ENCODE results near the gene RNF150.

RNF150 gene

DNA sequence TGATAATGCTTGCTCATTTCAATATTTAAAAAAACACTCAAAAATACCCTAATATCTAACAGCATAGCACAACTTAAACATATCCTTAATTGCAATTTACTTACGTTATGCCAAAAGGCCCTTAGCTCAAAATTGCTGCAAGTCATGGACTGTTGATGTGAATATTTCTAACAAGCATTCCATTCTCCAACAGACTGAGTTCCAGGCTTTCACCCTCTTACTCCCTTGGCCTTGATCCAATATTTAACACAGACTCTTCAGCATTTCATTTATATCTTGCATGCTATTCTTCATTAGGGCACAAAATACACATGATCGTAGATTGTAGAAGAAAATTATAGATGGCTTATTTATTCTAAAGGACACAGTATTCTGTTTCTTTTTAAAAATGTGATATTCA lies 96.5 kb downstream of the RNF150 start:
- Histone ChIP-seq H3K9ac (ENCODE audit: low read depth, low read length, poor library complexity, severe bottlenecking) (no peak overlapping the region), H3K4me3 (ENCODE audit: low read length, poor library complexity, severe bottlenecking) (no peak overlapping the region), H3K79me2 (ENCODE audit: insufficient read depth, low read length) (no peaks in the 10 kb centered on the region), H3K4me2 (ENCODE audit: low read depth, low read length, poor library complexity, severe bottlenecking) (no peak overlapping the region), H4K20me1 (ENCODE audit: insufficient read depth, low read length, poor library complexity, severe bottlenecking) (no peaks in the 10 kb centered on the region), H3K4me1 (ENCODE audit: insufficient read depth, low read length, poor library complexity, severe bottlenecking) (peaks cover 4% of the 10 kb centered on the region), H2AFZ (ENCODE audit: low read length) (no peak overlapping the region), H3K27me3 (ENCODE audit: insufficient read depth, low read length, poor library complexity, severe bottlenecking) (no peaks in the 10 kb centered on the region), H3K9me3 (ENCODE audit: insufficient read depth, low read depth, low read length) (peaks cover 7% of the 10 kb centered on the region; the same call in 1 of the 2 replicates), H3F3A (ENCODE audit: low read depth) (no peaks in the 10 kb centered on the region), H3K36me3 (ENCODE audit: insufficient read depth, low read length) (no peaks in the 10 kb centered on the region), H3K9me2 (replicated peaks; ENCODE audit: low read depth, low read length) (no peaks in the 10 kb centered on the region)
- TF ChIP-seq EZH2phosphoT487 (IDR thresholded peaks at IDR 0.05; ENCODE audit: borderline replicate concordance), result no peak
- TF ChIP-seq, protein P1, sequence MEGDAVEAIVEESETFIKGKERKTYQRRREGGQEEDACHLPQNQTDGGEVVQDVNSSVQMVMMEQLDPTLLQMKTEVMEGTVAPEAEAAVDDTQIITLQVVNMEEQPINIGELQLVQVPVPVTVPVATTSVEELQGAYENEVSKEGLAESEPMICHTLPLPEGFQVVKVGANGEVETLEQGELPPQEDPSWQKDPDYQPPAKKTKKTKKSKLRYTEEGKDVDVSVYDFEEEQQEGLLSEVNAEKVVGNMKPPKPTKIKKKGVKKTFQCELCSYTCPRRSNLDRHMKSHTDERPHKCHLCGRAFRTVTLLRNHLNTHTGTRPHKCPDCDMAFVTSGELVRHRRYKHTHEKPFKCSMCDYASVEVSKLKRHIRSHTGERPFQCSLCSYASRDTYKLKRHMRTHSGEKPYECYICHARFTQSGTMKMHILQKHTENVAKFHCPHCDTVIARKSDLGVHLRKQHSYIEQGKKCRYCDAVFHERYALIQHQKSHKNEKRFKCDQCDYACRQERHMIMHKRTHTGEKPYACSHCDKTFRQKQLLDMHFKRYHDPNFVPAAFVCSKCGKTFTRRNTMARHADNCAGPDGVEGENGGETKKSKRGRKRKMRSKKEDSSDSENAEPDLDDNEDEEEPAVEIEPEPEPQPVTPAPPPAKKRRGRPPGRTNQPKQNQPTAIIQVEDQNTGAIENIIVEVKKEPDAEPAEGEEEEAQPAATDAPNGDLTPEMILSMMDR (conservative IDR thresholded peaks at IDR 0.05; ENCODE audit: low read length), result no peak

DNA sequence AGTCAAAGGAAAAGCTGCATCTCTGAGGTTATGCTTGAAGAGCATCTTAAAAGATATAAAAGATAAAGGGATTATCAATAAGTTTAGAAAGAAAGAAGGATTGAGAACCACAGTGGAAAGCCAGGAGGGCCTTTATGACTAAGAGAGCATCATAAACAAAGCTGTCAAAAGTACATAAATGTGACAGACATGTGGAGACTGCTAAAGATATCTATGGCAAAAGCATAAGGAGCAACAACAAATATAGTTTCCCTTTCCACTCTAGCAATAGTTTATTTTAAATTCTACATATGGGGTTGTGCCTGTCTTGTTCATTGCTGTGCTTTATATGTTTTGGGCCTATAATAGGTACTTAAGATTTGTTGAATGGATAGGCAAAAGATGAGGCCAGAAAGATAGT lies 97.3 kb downstream of the RNF150 start:
- H3K4me1 ChIP-seq (ENCODE audit: insufficient read depth, low read length, poor library complexity, severe bottlenecking), result peaks cover 4% of the 10 kb centered on the region
- H3K4me3 ChIP-seq (ENCODE audit: low read length, poor library complexity, severe bottlenecking), result no peak overlapping the region
- no peak overlapping the region for H3K4me2 ChIP-seq (ENCODE audit: low read depth, low read length, poor library complexity, severe bottlenecking)
- no peak overlapping the region for H2AFZ ChIP-seq (ENCODE audit: low read length)
- H3K9me3 ChIP-seq (ENCODE audit: insufficient read depth, low read depth, low read length), result peaks cover 7% of the 10 kb centered on the region; the same call in 1 of the 2 replicates
- no peaks in the 10 kb centered on the region for H3F3A ChIP-seq (ENCODE audit: low read depth)
- H3K27me3 ChIP-seq (ENCODE audit: insufficient read depth, low read length, poor library complexity, severe bottlenecking), result no peaks in the 10 kb centered on the region
- H3K79me2 ChIP-seq (ENCODE audit: insufficient read depth, low read length), result no peaks in the 10 kb centered on the region
- TF ChIP-seq, protein P1 (conservative IDR thresholded peaks at IDR 0.05; ENCODE audit: low read length), result no peak
- TF ChIP-seq EZH2phosphoT487 (IDR thresholded peaks at IDR 0.05; ENCODE audit: borderline replicate concordance), result no peak
- no peak overlapping the region for H3K9ac ChIP-seq (ENCODE audit: low read depth, low read length, poor library complexity, severe bottlenecking)
- no peaks in the 10 kb centered on the region for H4K20me1 ChIP-seq (ENCODE audit: insufficient read depth, low read length, poor library complexity, severe bottlenecking)
- H3K9me2 ChIP-seq (replicated peaks; ENCODE audit: low read depth, low read length), result no peaks in the 10 kb centered on the region
- H3K36me3 ChIP-seq (ENCODE audit: insufficient read depth, low read length), result no peaks in the 10 kb centered on the region

DNA sequence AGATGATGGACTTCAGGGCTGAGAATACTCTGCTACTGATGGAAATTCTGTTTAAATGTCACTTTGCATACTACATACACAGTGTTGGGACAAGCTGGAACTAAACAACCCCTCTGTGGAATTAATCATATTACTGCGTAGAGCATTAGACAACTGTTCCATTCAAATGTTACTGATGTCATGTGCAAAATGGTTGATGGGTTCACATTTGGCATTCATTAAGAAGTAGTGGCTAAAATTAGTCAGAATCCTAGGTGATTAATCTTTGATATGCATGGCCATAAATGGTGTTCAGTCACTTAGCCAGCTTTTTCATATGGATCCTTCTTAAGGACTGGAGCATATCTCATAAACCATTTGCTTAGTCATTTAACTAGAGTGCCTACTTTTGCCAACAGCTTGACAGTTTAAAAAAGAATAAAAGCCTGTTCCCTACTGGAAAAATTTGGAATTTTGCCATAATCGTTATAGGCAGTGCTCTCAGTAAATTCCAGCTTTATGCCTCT lies 105.2 kb downstream of the RNF150 start:
- no peaks in the 10 kb centered on the region for H3K9me3 ChIP-seq (ENCODE audit: insufficient read depth, low read depth, low read length)
- TF ChIP-seq, protein P1 (conservative IDR thresholded peaks at IDR 0.05; ENCODE audit: low read length), result no peak
- no peak for TF ChIP-seq EZH2phosphoT487 (IDR thresholded peaks at IDR 0.05; ENCODE audit: borderline replicate concordance)
- H3K27me3 ChIP-seq (ENCODE audit: insufficient read depth, low read length, poor library complexity, severe bottlenecking), result no peaks in the 10 kb centered on the region
- no peaks in the 10 kb centered on the region for H3F3A ChIP-seq (ENCODE audit: low read depth)
- H3K79me2 ChIP-seq (ENCODE audit: insufficient read depth, low read length), result no peaks in the 10 kb centered on the region
- H3K9ac ChIP-seq (ENCODE audit: low read depth, low read length, poor library complexity, severe bottlenecking), result no peak overlapping the region
- H4K20me1 ChIP-seq (ENCODE audit: insufficient read depth, low read length, poor library complexity, severe bottlenecking), result no peaks in the 10 kb centered on the region
- H3K4me1 ChIP-seq (ENCODE audit: insufficient read depth, low read length, poor library complexity, severe bottlenecking), result no peaks in the 10 kb centered on the region
- no peak overlapping the region for H3K4me2 ChIP-seq (ENCODE audit: low read depth, low read length, poor library complexity, severe bottlenecking)
- H3K9me2 ChIP-seq (replicated peaks; ENCODE audit: low read depth, low read length), result no peaks in the 10 kb centered on the region
- no peak overlapping the region for H2AFZ ChIP-seq (ENCODE audit: low read length)
- H3K36me3 ChIP-seq (ENCODE audit: insufficient read depth, low read length), result no peaks in the 10 kb centered on the region
- no peak overlapping the region for H3K4me3 ChIP-seq (ENCODE audit: low read length, poor library complexity, severe bottlenecking)
